Keratinocyte (primary cell): ENCODE data around the gene FRS3.

ENCODE experiments used
- CTCF ChIP-seq, 3 experiments: IDR thresholded peaks in 1 of 3; conservative IDR thresholded peaks in 1 of 3; optimal IDR thresholded peaks in 1 of 3; 2 replicates in 2 of 3; 3 replicates in 1 of 3; pipeline versions ENCODE3 to v1.5.1; 2011; ENCODE audit warnings: low read length in 3 of 3, mild to moderate bottlenecking in 3 of 3, moderate library complexity in 2 of 3, control low read depth in 1 of 3, inconsistent platforms in 1 of 3; ENCODE audit not compliant: insufficient read depth in 2 of 3; ENCODE audit errors: extremely low read depth in 1 of 3
- EZH2 ChIP-seq: IDR thresholded peaks from one replicate; pipeline ENCODE4 v1.6.1; 2012; ENCODE audit warnings: inconsistent platforms, mild to moderate bottlenecking, low read length, moderate library complexity

GRCh38 chr6:41813469-41813868 lies 33.8 kb upstream of the FRS3 start:
- TF ChIP-seq CTCF (optimal IDR thresholded peaks at IDR 0.05 in 1 of 3, IDR thresholded peaks at IDR 0.05 in 1 of 3, conservative IDR thresholded peaks at IDR 0.05 in 1 of 3; ENCODE audit: extremely low read depth in 1 of 3, insufficient read depth in 2 of 3, low read length in 3 of 3), result no peak
- no peak for TF ChIP-seq EZH2
